A549 (cell line): Measurements from ENCODE around the gene TSPAN4.

Experiments used
- CHD4 ChIP-seq: fragments of 200-600 bp; sonication (generic); IDR thresholded peaks from 2 replicates; pipeline ENCODE4 v1.6.1; 2016; ENCODE audit warnings: antibody characterized with exemption, mild to moderate bottlenecking, borderline replicate concordance
- CTCF ChIP-seq: fragments of >200 bp; sonication (Bioruptor Twin); formaldehyde crosslinking; IDR thresholded peaks from 3 replicates; pipeline ENCODE4 v1.5.1; 2016
- EP300 ChIP-seq, 2 experiments: fragments of >200 bp; sonication (Bioruptor Twin); formaldehyde crosslinking; IDR thresholded peaks; 2 replicates in 1 of 2; 3 replicates in 1 of 2; pipeline ENCODE4 v1.6.1; 2016 to 2017
- HEYL ChIP-seq: fragments of 250-450 bp; sonication (Bioruptor Pico); IDR thresholded peaks from 2 replicates; pipeline ENCODE4 v1.8.0; 2021; ENCODE audit warnings: mild to moderate bottlenecking, moderate library complexity
- JUN ChIP-seq, 2 experiments: fragments of >200 bp; sonication (Bioruptor Twin); formaldehyde crosslinking; IDR thresholded peaks; 2 replicates in 1 of 2; 3 replicates in 1 of 2; pipeline ENCODE4 v1.6.1; 2016 to 2017
- MAZ ChIP-seq: fragments of 150-350 bp; IDR thresholded peaks from 2 replicates; pipeline ENCODE4 v1.6.1; 2014; ENCODE audit warnings: antibody characterized with exemption, low read depth, low read length, borderline replicate concordance
- MYC ChIP-seq: IDR thresholded peaks from 2 replicates; pipeline ENCODE4 v1.6.1; 2012; ENCODE audit warnings: mild to moderate bottlenecking, inconsistent platforms, low read length, improper control_type of control experiment, borderline replicate concordance
- PBX3 ChIP-seq: IDR thresholded peaks from 2 replicates; pipeline ENCODE4 v1.6.1; 2012
- POLR2A ChIP-seq: IDR thresholded peaks from 2 replicates; pipeline ENCODE4 v1.6.1; 2012; ENCODE audit warnings: mild to moderate bottlenecking, low read length
- POLR2AphosphoS2 ChIP-seq: conservative IDR thresholded peaks from 2 replicates; pipeline ENCODE4 v1.6.1; 2012; ENCODE audit warnings: low read length, improper control_type of control experiment, inconsistent platforms
- REST ChIP-seq: fragments of 200-600 bp; sonication (generic); IDR thresholded peaks from 2 replicates; pipeline ENCODE4 v1.6.1; 2016; ENCODE audit warnings: antibody characterized with exemption, mild to moderate bottlenecking, moderate library complexity

- no peak for TF ChIP-seq CTCF
- no peak for TF ChIP-seq CHD4
- no peak for TF ChIP-seq JUN (IDR thresholded peaks at IDR 0.05)
- TF ChIP-seq HEYL (CRISPR knock-in tag): no peak
- TF ChIP-seq POLR2AphosphoS2: no peak
- TF ChIP-seq MAZ: no peak
- no peak for TF ChIP-seq EP300 (IDR thresholded peaks at IDR 0.05)
- TF ChIP-seq PBX3: no peak
- TF ChIP-seq POLR2A: no peak
- no peak for TF ChIP-seq REST
- TF ChIP-seq MYC: no peak
Observed at GRCh38 chr11:853682-854448, 11.2 kb downstream of the TSPAN4 start.
